IMR-90 (cell line): ENCODE data around the gene PTPRG. TPM values are rescaled to one million over a fixed set of nuclear protein-coding genes. Genes with fewer than 3 reads are reported as not detected.

Experiments
- ATAC-seq: fragments of 200-7000 bp; cut with Tn5 transposase; 2 replicates; pipeline ENCODE4 v1.9.1; 2020; ENCODE audit warnings: low read depth, mild to moderate bottlenecking, moderate library complexity
- BruUV-seq: library from RNA; stranded (reverse); fragments of 400-500 nt; replicated peaks from 2 replicates; lab custom pipeline; 2021; lab: Mats Ljungman, UMichigan
- CTCF ChIA-PET: fragments of 300-600 bp; formaldehyde crosslinking; extraction: SDS; loops from one replicate; lab custom pipeline; 2021; ENCODE audit warnings: antibody characterized with exemption; lab: Yijun Ruan, JAX
- POLR2A ChIA-PET: fragments of 300-600 bp; sonication (Branson Sonifier 250); formaldehyde crosslinking; loops from one replicate; lab custom pipeline; 2022; ENCODE audit warnings: antibody characterized with exemption; ENCODE audit not compliant: unreplicated experiment; lab: Charles Lee
- DNase-seq: peaks from one replicate; pipeline ENCODE4 v3.0.0; 2013
- H2AFZ ChIP-seq: replicated peaks from 2 replicates; pipeline ENCODE3; 2013; ENCODE audit warnings: low read length, mild to moderate bottlenecking; ENCODE audit not compliant: poor library complexity
- H2AK5ac ChIP-seq: 2 replicates; pipeline ENCODE4 v1.6.1; 2013; ENCODE audit warnings: low read depth, low read length, inconsistent platforms
- H2AK9ac ChIP-seq: replicated peaks from 2 replicates; pipeline ENCODE3; 2013; ENCODE audit warnings: mild to moderate bottlenecking, low read depth, low read length, moderate library complexity; ENCODE audit not compliant: poor library complexity
- H2BK120ac ChIP-seq: 2 replicates; pipeline ENCODE4 v1.6.1; 2013; ENCODE audit warnings: low read depth, low read length, inconsistent platforms
- H2BK15ac ChIP-seq: 3 replicates; pipeline ENCODE4 v1.6.1; 2013; ENCODE audit warnings: low read depth, low read length, inconsistent platforms
- H2BK20ac ChIP-seq: 2 replicates; pipeline ENCODE4 v1.6.1; 2013; ENCODE audit warnings: low read depth, mild to moderate bottlenecking, inconsistent platforms, low read length, moderate library complexity
- H2BK5ac ChIP-seq: 2 replicates; pipeline ENCODE4 v1.6.1; 2013; ENCODE audit warnings: mild to moderate bottlenecking, low read depth, low read length, inconsistent platforms; ENCODE audit not compliant: poor library complexity, severe bottlenecking
- H3K14ac ChIP-seq: replicated peaks from 2 replicates; pipeline ENCODE4 v1.6.1; 2013; ENCODE audit warnings: low read depth, low read length, inconsistent platforms
- H3K18ac ChIP-seq: 2 replicates; pipeline ENCODE4 v1.6.1; 2013; ENCODE audit warnings: low read depth, low read length, control low read depth
- H3K23ac ChIP-seq: 2 replicates; pipeline ENCODE4 v1.6.1; 2013; ENCODE audit warnings: low read depth, low read length, inconsistent platforms
- H3K27ac ChIP-seq: 2 replicates; pipeline ENCODE4 v1.5.1; 2013; ENCODE audit warnings: mild to moderate bottlenecking, control low read depth, low read length; ENCODE audit not compliant: insufficient read depth
- H3K27me3 ChIP-seq: 2 replicates; pipeline ENCODE4 v1.6.1; 2013; ENCODE audit warnings: low read length; ENCODE audit not compliant: control insufficient read depth, insufficient read depth
- H3K36me3 ChIP-seq: 2 replicates; pipeline ENCODE4 v1.6.1; 2013; ENCODE audit warnings: low read length, mixed read lengths; ENCODE audit not compliant: control insufficient read depth, insufficient read depth
- H3K4ac ChIP-seq: 2 replicates; pipeline ENCODE4 v1.6.1; 2013; ENCODE audit warnings: low read depth, low read length, inconsistent platforms
- H3K4me1 ChIP-seq: 2 replicates; pipeline ENCODE4 v1.6.1; 2013; ENCODE audit warnings: low read length, mixed read lengths; ENCODE audit not compliant: control insufficient read depth, insufficient read depth
- H3K4me2 ChIP-seq: 2 replicates; pipeline ENCODE4 v1.6.1; 2013; ENCODE audit warnings: low read depth, mild to moderate bottlenecking, control low read depth, low read length, moderate library complexity
- H3K4me3 ChIP-seq: 2 replicates; pipeline ENCODE4 v1.5.1; 2013; ENCODE audit warnings: low read depth, mild to moderate bottlenecking, control low read depth, low read length, moderate library complexity; ENCODE audit not compliant: insufficient read depth
- H3K56ac ChIP-seq: 2 replicates; pipeline ENCODE4 v1.6.1; 2013; ENCODE audit warnings: low read length, inconsistent platforms; ENCODE audit not compliant: insufficient read depth; ENCODE audit errors: extremely low read depth
- H3K79me1 ChIP-seq, 2 experiments: 2 replicates each; pipeline ENCODE4 v1.6.1; 2013; ENCODE audit warnings: low read length in 2 of 2, inconsistent platforms in 1 of 2, low read depth in 1 of 2
- H3K9ac ChIP-seq: 2 replicates; pipeline ENCODE4 v1.6.1; 2013; ENCODE audit warnings: low read depth, low read length, control low read depth
- H3K9me1 ChIP-seq: 2 replicates; pipeline ENCODE4 v1.6.1; 2013; ENCODE audit warnings: low read length, inconsistent platforms; ENCODE audit not compliant: insufficient read depth
- H3K9me3 ChIP-seq: 2 replicates; pipeline ENCODE4 v1.6.1; 2013; ENCODE audit warnings: low read length; ENCODE audit not compliant: control insufficient read depth, insufficient read depth
- H4K20me1 ChIP-seq: 2 replicates; pipeline ENCODE4 v1.6.1; 2013; ENCODE audit warnings: low read length, inconsistent platforms; ENCODE audit not compliant: insufficient read depth
- H4K5ac ChIP-seq: 2 replicates; pipeline ENCODE4 v1.6.1; 2013; ENCODE audit warnings: mild to moderate bottlenecking, low read depth, low read length, control low read depth
- H4K8ac ChIP-seq, 2 experiments: 2 replicates each; pipeline ENCODE4 v1.6.1; 2013; ENCODE audit warnings: low read depth in 2 of 2, low read length in 2 of 2, control low read depth in 1 of 2, inconsistent platforms in 1 of 2
- H4K91ac ChIP-seq: 2 replicates; pipeline ENCODE4 v1.6.1; 2013; ENCODE audit warnings: low read depth, low read length, inconsistent platforms; ENCODE audit not compliant: insufficient read depth
- BHLHE40 ChIP-seq: fragments of 150-350 bp; IDR thresholded peaks from 2 replicates; pipeline ENCODE4 v1.6.1; 2016; ENCODE audit warnings: mild to moderate bottlenecking, low read depth, low read length
- CEBPB ChIP-seq: IDR thresholded peaks from 2 replicates; pipeline ENCODE4 v1.6.1; 2012; ENCODE audit warnings: low read depth, low read length, improper control_type of control experiment
- CHD1 ChIP-seq: IDR thresholded peaks from 2 replicates; pipeline ENCODE4 v1.6.1; 2012; ENCODE audit warnings: low read depth, low read length, improper control_type of control experiment
- CTCF ChIP-seq: conservative IDR thresholded peaks from 2 replicates; pipeline ENCODE4 v1.5.1; 2012; ENCODE audit warnings: mild to moderate bottlenecking, low read depth, low read length, improper control_type of control experiment
- ELK1 ChIP-seq: fragments of 150-350 bp; IDR thresholded peaks from 2 replicates; pipeline ENCODE4 v1.6.1; 2016; ENCODE audit warnings: low read depth, mild to moderate bottlenecking, low read length, moderate library complexity, borderline replicate concordance
- FOS ChIP-seq: fragments of 150-350 bp; IDR thresholded peaks from 2 replicates; pipeline ENCODE4 v1.6.1; 2016; ENCODE audit warnings: low read depth, low read length
- MAFK ChIP-seq: IDR thresholded peaks from 2 replicates; pipeline ENCODE4 v1.6.1; 2012; ENCODE audit warnings: low read depth, low read length, improper control_type of control experiment
- MAZ ChIP-seq: IDR thresholded peaks from 2 replicates; pipeline ENCODE4 v1.6.1; 2012; ENCODE audit warnings: low read depth, mild to moderate bottlenecking, low read length, improper control_type of control experiment, moderate library complexity, borderline replicate concordance
- MXI1 ChIP-seq: IDR thresholded peaks from 2 replicates; pipeline ENCODE4 v1.6.1; 2012; ENCODE audit warnings: low read depth, mild to moderate bottlenecking, low read length, moderate library complexity, borderline replicate concordance
- NFE2L2 ChIP-seq: fragments of 150-350 bp; IDR thresholded peaks from 2 replicates; pipeline ENCODE4 v1.6.1; 2016; ENCODE audit warnings: low read depth, mild to moderate bottlenecking, low read length
- POLR2A ChIP-seq: IDR thresholded peaks from 2 replicates; pipeline ENCODE4 v1.6.1; 2012; ENCODE audit warnings: mild to moderate bottlenecking, low read depth, low read length
- RAD21 ChIP-seq: IDR thresholded peaks from 2 replicates; pipeline ENCODE4 v1.6.1; 2012; ENCODE audit warnings: low read length, improper control_type of control experiment
- RCOR1 ChIP-seq: IDR thresholded peaks from 2 replicates; pipeline ENCODE4 v1.6.1; 2012; ENCODE audit warnings: mild to moderate bottlenecking, low read length, improper control_type of control experiment; ENCODE audit not compliant: insufficient replicate concordance
- RFX5 ChIP-seq: IDR thresholded peaks from 2 replicates; pipeline ENCODE4 v1.8.0; 2012; ENCODE audit warnings: low read depth, mild to moderate bottlenecking, low read length, moderate library complexity
- SMC3 ChIP-seq: fragments of 150-350 bp; IDR thresholded peaks from 2 replicates; pipeline ENCODE4 v1.6.1; 2016; ENCODE audit warnings: low read depth, mild to moderate bottlenecking, antibody characterized with exemption, low read length, moderate library complexity
- USF2 ChIP-seq: fragments of 150-350 bp; IDR thresholded peaks from 2 replicates; pipeline ENCODE4 v1.6.1; 2017; ENCODE audit warnings: mild to moderate bottlenecking, antibody characterized with exemption, low read length, low read depth
- WGBS, 2 experiments: methylation state at CpG; one replicate each; pipeline versions ENCODE4 v1.1.5 to v1.1.7; 2013; ENCODE audit warnings: missing lambda C conversion rate in 2 of 2; ENCODE audit not compliant: insufficient read length in 1 of 2; ENCODE audit errors: extremely low coverage in 2 of 2; 5-methylcytosine and 5-hydroxymethylcytosine counted together
- dilution Hi-C: fragments of 300-500 bp; cut with HindIII; formaldehyde crosslinking; loops from one replicate; pipeline ENCODE4 v1.14.3; 2018; ENCODE audit warnings: low sequenced_read_pairs; ENCODE audit not compliant: unreplicated experiment
- in situ Hi-C: fragments of 300-500 bp; cut with MboI; formaldehyde crosslinking; loops from 3 replicates; pipeline ENCODE4 v1.14.3; 2019; ENCODE audit warnings: low sequenced_read_pairs, inconsistent platforms, mixed read lengths
- intact Hi-C: fragments of 100-400 bp; cut with micrococcal nuclease; formaldehyde crosslinking; loops from 2 replicates; pipeline ENCODE4 v1.10.0; 2022
- polyA plus RNA-seq, 3 experiments: library from polyadenylated mRNA; depleted of rRNA; stranded (reverse); fragments of >200 nt; gene quantifications; 2 replicates each; pipeline ENCODE4 v1.2.3, GENCODE V29; 2012; ENCODE audit warnings: low replicate concordance in 1 of 3
- total RNA-seq: library from RNA; depleted of rRNA; stranded (reverse); fragments of >200 nt; gene quantifications from 2 replicates; pipeline ENCODE4 v1.2.3, GENCODE V29; 2012

PTPRG gene
- total and polyA plus RNA-seq, 2 of the 4 experiments (the other 2 are of a cell fraction): 7.7 to 31.0 TPM

- Histone ChIP-seq H3K9me1 (peaks cover 4% of the 10 kb centered on the region; the same call in 1 of the 2 replicates), H3K4me1 (no peaks in the 10 kb centered on the region), H3K4me2 (no peak overlapping the region), H3K4me3 (no peak overlapping the region), H2BK15ac (no peak overlapping the region), H2BK120ac (no peak overlapping the region), H3K18ac (no peak overlapping the region), H2AK9ac (no peak overlapping the region), H3K9me3 (no peaks in the 10 kb centered on the region), H3K9ac (no peak overlapping the region), H3K36me3 (peaks cover 4% of the 10 kb centered on the region; the same call in 1 of the 2 replicates), H2BK5ac (no peak overlapping the region), H3K14ac (no peak overlapping the region), H4K91ac (no peak overlapping the region), H3K4ac (no peak overlapping the region), H4K5ac (no peak overlapping the region), H3K27me3 (no peaks in the 10 kb centered on the region), H2AK5ac (no peak overlapping the region), H2AFZ (no peak overlapping the region), H3K79me1 (peaks cover 3 to 5% of the 10 kb centered on the region in 2 experiments; a peak in 2 of 4 replicates), H4K20me1 (no peaks in the 10 kb centered on the region), H3K56ac (no peak overlapping the region), H3K27ac (no peak overlapping the region), H3K23ac (no peak overlapping the region), H2BK20ac (no peak overlapping the region), H4K8ac (no peak overlapping the region)
- 78% methylated on average over 6 of the region's 8 CpGs; no CpG with 5 or more reads in 1 of the 2 experiments for WGBS, 2 experiments
- ATAC-seq (no peak), DNase-seq (no peak)
- intact Hi-C loops: no loop called here
- TF ChIP-seq MAFK (no peak), RFX5 (no peak), RCOR1 (no peak), MXI1 (no peak), ELK1 (no peak), CTCF (no peak), USF2 (no peak), NFE2L2 (no peak), BHLHE40 (no peak), MAZ (no peak), FOS (no peak), CHD1 (no peak), RAD21 (no peak), SMC3 (no peak), CEBPB (no peak), POLR2A (no peak)
- no TSS peak for BruUV-seq
- POLR2A ChIA-PET: no interaction called here
- dilution Hi-C loops: no loop called here
- in situ Hi-C loops: no loop called here
- CTCF ChIA-PET: no interaction called here
These were observed 430.3 kb downstream of the PTPRG start for GRCh38 chr3:61991706-61992105.
